Natural killer cell (primary cell): ENCODE data around the gene NKX1-1. TPM values are rescaled to one million over a fixed set of nuclear protein-coding genes. Genes with fewer than 3 reads are reported as not detected.

Experiments
- ATAC-seq, 3 donors: fragments of 150-1000 bp in 2 of 3; fragments of 200-7000 bp in 1 of 3; cut with Tn5 transposase; 1 replicate in 1 of 3; 2 replicates in 2 of 3; pipeline ENCODE4 v1.10.0; 2021; ENCODE audit warnings: mild to moderate bottlenecking in 2 of 3, moderate library complexity in 2 of 3
- DNase-seq, 2 donors: peaks; one replicate each; pipeline versions ENCODE4 v3.0.0 to v3.0.0-alpha.2; 2013 to 2021; ENCODE audit warnings: mixed read lengths in 1 of 2
- H3K27ac ChIP-seq: one replicate; pipeline ENCODE4 v1.5.1; 2013; ENCODE audit warnings: mild to moderate bottlenecking, low read length
- H3K27me3 ChIP-seq: one replicate; pipeline ENCODE4 v1.6.1; 2013; ENCODE audit warnings: low read length; ENCODE audit not compliant: control insufficient read depth, insufficient read depth
- H3K36me3 ChIP-seq: one replicate; pipeline ENCODE4 v1.6.1; 2013; ENCODE audit warnings: low read length; ENCODE audit not compliant: control insufficient read depth, insufficient read depth
- H3K4me1 ChIP-seq: one replicate; pipeline ENCODE4 v1.6.1; 2013; ENCODE audit warnings: low read length; ENCODE audit not compliant: control insufficient read depth, insufficient read depth
- H3K4me3 ChIP-seq: one replicate; pipeline ENCODE4 v1.5.1; 2013; ENCODE audit warnings: low read length
- H3K9me3 ChIP-seq: one replicate; pipeline ENCODE4 v1.6.1; 2013; ENCODE audit warnings: low read length; ENCODE audit not compliant: control insufficient read depth, insufficient read depth
- H3K27ac Mint-ChIP-seq, 2 donors: one replicate each; pipeline ENCODE4 v1.8.0; 2022; ENCODE audit warnings: mild to moderate bottlenecking in 2 of 2, mixed read lengths in 2 of 2, moderate library complexity in 1 of 2
- H3K27me3 Mint-ChIP-seq, 2 donors: one replicate each; pipeline ENCODE4 v1.8.0; 2022; ENCODE audit warnings: low read depth in 2 of 2, mixed read lengths in 2 of 2
- H3K36me3 Mint-ChIP-seq: one replicate; pipeline ENCODE4 v1.8.0; 2022; ENCODE audit warnings: mixed read lengths
- H3K4me1 Mint-ChIP-seq, 2 donors: one replicate each; pipeline ENCODE4 v1.8.0; 2022; ENCODE audit warnings: mixed read lengths in 2 of 2
- H3K4me3 Mint-ChIP-seq: one replicate; pipeline ENCODE4 v1.8.0; 2022; ENCODE audit warnings: mild to moderate bottlenecking, moderate library complexity, mixed read lengths
- H3K9me3 Mint-ChIP-seq, 2 donors: one replicate each; pipeline ENCODE4 v1.8.0; 2022; ENCODE audit warnings: mixed read lengths in 2 of 2
- CTCF ChIP-seq: fragments of 200-600 bp; IDR thresholded peaks from one replicate; pipeline ENCODE4 v1.8.0; 2022; ENCODE audit warnings: antibody characterized with exemption
- WGBS: methylation state at CpG from one replicate; pipeline ENCODE4 v1.1.7; 2013; ENCODE audit warnings: missing lambda C conversion rate; ENCODE audit not compliant: insufficient coverage; 5-methylcytosine and 5-hydroxymethylcytosine counted together
- intact Hi-C: fragments of 100-400 bp; cut with micrococcal nuclease; formaldehyde crosslinking; loops from one replicate; pipeline ENCODE4 v1.14.2; 2022
- total RNA-seq, 4 donors: library from RNA; stranded (reverse); fragments of 120-200 nt in 1 of 4; gene quantifications; one replicate each; pipeline versions ENCODE4 v1.2.3 to v1.2.4, GENCODE V29; 2013 to 2022

Gene NKX1-1
- total RNA-seq, 3 donors from 2014 or later (not counting 1 experiment from before 2014, with no cell fraction given) = not detected

GRCh38 chr4:1366371-1367229 is 39.6 kb downstream of the NKX1-1 start:
- Histone ChIP-seq H3K4me3 (no peak overlapping the region), H3K36me3 (peaks cover 3% of the 10 kb centered on the region), H3K27ac (no peak overlapping the region), H3K4me1 (no peaks in the 10 kb centered on the region), H3K9me3 (no peaks in the 10 kb centered on the region), H3K27me3 (no peaks in the 10 kb centered on the region)
- Mint-ChIP-seq H3K36me3 (no peaks in the 10 kb centered on the region), H3K27me3 (no peaks in the 10 kb centered on the region), H3K9me3 (no peaks in the 10 kb centered on the region), H3K27ac (no peak overlapping the region), H3K4me3 (no peak overlapping the region), H3K4me1 (no peaks in the 10 kb centered on the region)
- TF ChIP-seq CTCF = no peak
- ATAC-seq (no peak), DNase-seq (no peak)
- intact Hi-C loops = no loop called here
- WGBS = 91% methylated on average over 35 of the region's 35 CpGs

DNA sequence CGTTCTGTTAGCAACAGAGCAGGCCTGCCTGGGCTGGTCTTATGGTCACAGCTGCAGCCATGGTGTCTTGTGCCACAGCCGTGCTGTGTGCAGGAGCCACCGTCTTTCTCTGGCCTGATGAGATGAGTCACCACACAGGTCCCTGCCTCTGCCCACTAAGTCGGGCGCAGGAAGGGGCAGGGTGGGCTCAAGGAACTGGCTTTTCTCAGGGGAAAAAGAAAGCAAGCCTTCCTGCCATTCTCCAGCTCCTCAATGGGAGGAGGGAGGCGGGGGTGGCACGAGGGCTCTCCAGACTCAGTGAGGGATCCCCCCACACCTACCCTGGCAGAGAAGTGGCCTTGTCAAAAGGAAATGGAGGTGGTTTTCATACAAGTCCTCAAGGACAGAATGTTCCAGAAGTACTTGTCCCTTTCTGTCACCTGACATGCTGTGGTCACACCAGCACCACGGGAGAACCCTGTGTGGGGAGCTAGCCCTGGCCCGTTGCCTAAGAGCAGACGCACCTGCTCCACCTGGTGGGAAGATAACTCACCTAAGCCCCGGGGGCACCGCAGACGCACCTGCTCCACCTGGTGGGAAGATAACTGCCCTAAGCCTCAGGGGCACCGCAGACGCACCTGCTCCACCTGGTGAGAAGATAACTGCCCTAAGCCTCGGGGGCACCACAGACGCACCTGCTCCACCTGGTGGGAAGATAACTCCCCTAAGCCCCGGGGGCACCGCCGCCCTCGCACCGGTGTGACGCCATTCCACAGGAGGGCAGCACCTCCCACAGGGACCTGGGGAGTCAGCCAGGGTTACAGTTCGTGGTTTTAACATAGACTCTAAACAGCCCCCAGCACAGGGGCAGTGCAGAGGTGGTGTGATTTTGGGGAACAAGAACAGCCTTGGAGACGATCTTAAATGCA is 40.7 kb downstream of the NKX1-1 start:
- Mint-ChIP-seq H3K9me3 (no peaks in the 10 kb centered on the region), H3K27me3 (no peaks in the 10 kb centered on the region), H3K4me3 (no peak overlapping the region), H3K27ac (no peak overlapping the region), H3K4me1 (no peaks in the 10 kb centered on the region), H3K36me3 (no peaks in the 10 kb centered on the region)
- intact Hi-C loops = no loop called here
- no peak for DNase-seq
- TF ChIP-seq CTCF = no peak
- H3K9me3 ChIP-seq = no peaks in the 10 kb centered on the region
- no peak overlapping the region for H3K4me3 ChIP-seq
- WGBS = 64% methylated on average over 24 of the region's 25 CpGs
- H3K4me1 ChIP-seq = no peaks in the 10 kb centered on the region
- no peaks in the 10 kb centered on the region for H3K27me3 ChIP-seq
- H3K36me3 ChIP-seq = no peaks in the 10 kb centered on the region
- ATAC-seq = no peak
- no peak overlapping the region for H3K27ac ChIP-seq

- intact Hi-C loops = no loop called here
- no peak overlapping the region for H3K27ac ChIP-seq
- Mint-ChIP-seq H3K4me1 (no peaks in the 10 kb centered on the region), H3K36me3 (no peaks in the 10 kb centered on the region), H3K27ac (no peak overlapping the region), H3K9me3 (no peaks in the 10 kb centered on the region), H3K4me3 (no peak overlapping the region), H3K27me3 (no peaks in the 10 kb centered on the region)
- no peaks in the 10 kb centered on the region for H3K9me3 ChIP-seq
- no peaks in the 10 kb centered on the region for H3K36me3 ChIP-seq
- DNase-seq = no peak
- TF ChIP-seq CTCF = no peak
- H3K4me1 ChIP-seq = no peaks in the 10 kb centered on the region
- no peak overlapping the region for H3K4me3 ChIP-seq
- ATAC-seq = no peak
- no peaks in the 10 kb centered on the region for H3K27me3 ChIP-seq
- 93% methylated on average over 13 of the region's 13 CpGs for WGBS
Measured at GRCh38 chr4:1364748-1365147, 41.5 kb downstream of the NKX1-1 start.
